ENCODE results near the gene SLC10A7.

GRCh38 chr4:146437778-146438177 lies 84.0 kb downstream of the SLC10A7 start:
- TF ChIP-seq EP300 (IDR thresholded peaks at IDR 0.05), result no peak
- TF ChIP-seq CTCF (IDR thresholded peaks at IDR 0.05), result no peak
- no peak for TF ChIP-seq POLR2A (IDR thresholded peaks at IDR 0.05)
- no peak for TF ChIP-seq POLR2AphosphoS5 (IDR thresholded peaks at IDR 0.05)
